ENCODE measurements around the gene MASP1.

DNA sequence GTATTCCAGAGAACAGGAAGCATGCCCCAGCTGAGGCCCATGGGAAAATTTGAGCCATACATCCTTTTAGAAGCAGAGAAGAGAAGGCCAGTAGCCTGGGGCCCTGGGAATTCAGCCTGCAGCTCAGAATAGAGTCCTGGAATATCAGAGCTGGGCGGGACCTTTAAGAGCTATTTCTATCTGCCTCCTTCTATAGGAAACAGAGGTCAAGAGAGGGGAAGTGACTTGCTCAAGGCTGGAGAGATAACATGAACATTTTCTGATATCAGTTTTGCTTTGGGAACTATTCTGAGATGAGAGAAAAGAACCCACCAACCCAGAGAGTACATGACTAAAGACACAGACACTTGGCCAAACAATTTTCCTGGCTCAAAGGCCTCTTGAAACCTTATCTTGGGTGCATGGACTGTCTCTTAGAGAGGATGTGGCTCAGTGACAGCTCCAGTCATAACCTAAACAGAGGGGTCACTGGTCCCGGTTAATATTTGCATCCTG, 26.0 kb downstream of the MASP1 start:
- TF ChIP-seq, protein P1, sequence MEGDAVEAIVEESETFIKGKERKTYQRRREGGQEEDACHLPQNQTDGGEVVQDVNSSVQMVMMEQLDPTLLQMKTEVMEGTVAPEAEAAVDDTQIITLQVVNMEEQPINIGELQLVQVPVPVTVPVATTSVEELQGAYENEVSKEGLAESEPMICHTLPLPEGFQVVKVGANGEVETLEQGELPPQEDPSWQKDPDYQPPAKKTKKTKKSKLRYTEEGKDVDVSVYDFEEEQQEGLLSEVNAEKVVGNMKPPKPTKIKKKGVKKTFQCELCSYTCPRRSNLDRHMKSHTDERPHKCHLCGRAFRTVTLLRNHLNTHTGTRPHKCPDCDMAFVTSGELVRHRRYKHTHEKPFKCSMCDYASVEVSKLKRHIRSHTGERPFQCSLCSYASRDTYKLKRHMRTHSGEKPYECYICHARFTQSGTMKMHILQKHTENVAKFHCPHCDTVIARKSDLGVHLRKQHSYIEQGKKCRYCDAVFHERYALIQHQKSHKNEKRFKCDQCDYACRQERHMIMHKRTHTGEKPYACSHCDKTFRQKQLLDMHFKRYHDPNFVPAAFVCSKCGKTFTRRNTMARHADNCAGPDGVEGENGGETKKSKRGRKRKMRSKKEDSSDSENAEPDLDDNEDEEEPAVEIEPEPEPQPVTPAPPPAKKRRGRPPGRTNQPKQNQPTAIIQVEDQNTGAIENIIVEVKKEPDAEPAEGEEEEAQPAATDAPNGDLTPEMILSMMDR (conservative IDR thresholded peaks at IDR 0.05): no peak
- no peak for TF ChIP-seq ZFX (IDR thresholded peaks at IDR 0.05)

Data from C4-2B (cell line).